Psoas muscle (tissue), 8 donors: ENCODE results near the gene C2. TPM values are rescaled to one million over a fixed set of nuclear protein-coding genes. Genes with fewer than 3 reads are reported as not detected.

Source experiments
- ATAC-seq, 4 donors: fragments of 200-7000 bp; cut with Tn5 transposase; one replicate each; pipeline ENCODE4 v1.9.1; 2020; ENCODE audit warnings: moderate library complexity in 3 of 4, mild to moderate bottlenecking in 2 of 4
- DNase-seq, 2 donors: peaks; one replicate each; pipeline ENCODE4 v3.0.0-alpha.2; 2020
- H3K27ac ChIP-seq: fragments of 200-600 bp; one replicate; pipeline ENCODE4 v1.8.0; 2022
- H3K27me3 ChIP-seq, 3 donors: fragments of 200-600 bp in 1 of 3; one replicate each; pipeline versions ENCODE4 v1.6.1 to v1.8.0; 2013 to 2022; ENCODE audit warnings: low read length in 2 of 3, mild to moderate bottlenecking in 2 of 3, moderate library complexity in 1 of 3; ENCODE audit not compliant: insufficient read depth in 3 of 3
- H3K36me3 ChIP-seq, 2 donors: fragments of 200-600 bp in 1 of 2; one replicate each; pipeline versions ENCODE4 v1.6.1 to v1.8.0; 2013 to 2022; ENCODE audit warnings: low read depth in 1 of 2, mild to moderate bottlenecking in 1 of 2, moderate library complexity in 1 of 2; ENCODE audit not compliant: insufficient read depth in 1 of 2
- H3K4me1 ChIP-seq: fragments of 200-600 bp; one replicate; pipeline ENCODE4 v1.8.0; 2022
- H3K4me3 ChIP-seq: fragments of 200-600 bp; one replicate; pipeline ENCODE4 v1.8.0; 2022; ENCODE audit warnings: mild to moderate bottlenecking
- H3K9me3 ChIP-seq: fragments of 200-600 bp; one replicate; pipeline ENCODE4 v1.8.0; 2022
- WGBS, 3 donors: extraction: QIAGEN DNeasy Blood & Tissue Kit; methylation state at CpG; one replicate each; pipeline versions ENCODE4 v1.1.6 to v1.1.7; 2013; 5-methylcytosine and 5-hydroxymethylcytosine counted together
- intact Hi-C, 2 donors: fragments of 100-400 bp; cut with DNase I; formaldehyde crosslinking; loops; one replicate each; pipeline versions ENCODE4 v1.11.0 to v1.14.2; 2022
- long read RNA-seq, 2 donors: library from polyadenylated mRNA; unstranded; transcript quantifications; one replicate each; pipeline ENCODE4 v2.0.0, GENCODE V29; 2021
- polyA plus RNA-seq, 3 donors: library from polyadenylated mRNA; stranded (reverse); fragments of 200-250 nt; gene quantifications; one replicate each; pipeline ENCODE4 v1.2.3, GENCODE V29; 2013
- total RNA-seq, 4 donors: library from RNA; stranded (reverse); fragmentation: NEBNext Ultra II Directional in 2 of 4; extraction: Animal tissue kit (Norgen Biotek cat#: 25700) in 2 of 4; gene quantifications; one replicate each; pipeline versions ENCODE4 v1.2.1 to v1.2.4, GENCODE V29; 2021 to 2023
- TF ChIP-seq, protein P1 (sequence below): fragments of 200-600 bp; IDR thresholded peaks from one replicate; pipeline ENCODE4 v1.8.0; 2022; ENCODE audit warnings: antibody characterized with exemption
- donor health status: healthy with polysubstance abuse.
- donor health status: DM: no; HTN: no; CAD: no; lungs with moderate emphysema.
- donor health status: Bipolar disorder and iron deficiency.
- donor health status: healthy.
- donor health status: DM: yes; HTN: yes; CAD: no.
- donor health status: DM: no; HTN: no; CAD: no.
- donor health status: DM: no; HTN: no; CAD: no.
- donor health status: DM: yes; HTN: yes; CAD: no.

C2 gene
- total RNA-seq = 1 to 10 TPM; 1.5 to 5.5 (median 3.5) TPM
- 1 to 10 TPM in 1 of 3 donors, under 1 TPM in 2; 0.77 to 1.2 (median 0.99) TPM for polyA plus RNA-seq
- long read RNA-seq, donor 1, partial matches to known transcripts = 0 of 2 reads
- long read RNA-seq, donor 1, other reads (novel, unspliced or antisense) = 1 of 2 reads
- long read RNA-seq, donor 2, partial matches to known transcripts = 2 of 8 reads
- long read RNA-seq, donor 2, other reads (novel, unspliced or antisense) = 1 of 8 reads

DNA sequence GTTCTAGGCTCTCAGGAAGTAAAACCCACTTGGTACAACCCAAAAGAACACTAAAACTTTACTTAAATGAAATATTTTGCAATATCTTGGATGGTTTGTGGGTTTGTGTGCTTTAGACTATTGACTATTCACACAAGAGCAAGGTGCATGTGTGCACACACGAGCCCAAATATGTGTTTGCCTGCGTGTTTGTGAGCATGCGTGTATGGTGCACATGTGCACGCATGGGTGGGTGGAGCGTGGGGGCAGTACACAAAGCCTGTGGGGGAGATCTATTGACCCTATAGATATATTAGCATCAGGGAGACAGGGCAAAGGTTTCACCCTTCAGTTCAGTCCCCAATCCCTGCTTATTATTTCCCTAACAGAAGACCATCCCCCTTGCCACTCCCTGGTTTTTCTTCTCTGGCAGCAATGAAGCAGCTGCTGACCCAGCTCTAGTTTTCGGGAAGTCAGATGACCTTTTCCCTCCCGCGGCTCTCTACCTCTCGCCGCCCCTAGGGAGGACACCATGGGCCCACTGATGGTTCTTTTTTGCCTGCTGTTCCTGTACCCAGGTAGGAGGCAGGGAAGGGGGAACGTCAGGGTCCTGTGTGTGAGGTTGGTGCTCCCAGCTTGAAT is at the start of gene C2:
C2 (plus strand) TSS at position 476 of the 621 bp plus-strand sequence; CDS start at position 512, 36 bp downstream.
- ATAC-seq = no peak
- peak within 1 kb of the TSS; percentile 28 for H3K4me3 ChIP-seq

DNA sequence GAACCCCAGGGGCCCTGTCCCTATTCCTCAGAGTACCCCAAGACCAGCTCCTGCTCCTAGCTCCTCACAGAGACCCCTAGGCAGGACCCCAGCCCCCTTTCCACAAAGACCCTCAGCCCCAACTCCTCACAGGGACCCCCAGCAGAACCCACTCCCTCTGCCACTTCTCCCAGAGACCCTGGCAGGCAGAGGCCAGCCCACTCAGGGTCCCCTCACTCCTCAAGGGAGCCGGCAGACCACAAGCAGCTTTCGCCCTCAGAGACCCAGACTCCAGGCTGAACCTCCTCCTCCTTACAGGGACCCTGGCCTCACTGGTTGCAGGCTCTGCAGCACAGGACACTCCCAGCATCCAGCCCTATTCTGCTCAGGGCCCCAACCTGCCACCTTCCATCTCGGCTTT is 49.3 kb upstream of the C2 start:
- H3K9me3 ChIP-seq = no peaks in the 10 kb centered on the region
- TF ChIP-seq, protein P1, sequence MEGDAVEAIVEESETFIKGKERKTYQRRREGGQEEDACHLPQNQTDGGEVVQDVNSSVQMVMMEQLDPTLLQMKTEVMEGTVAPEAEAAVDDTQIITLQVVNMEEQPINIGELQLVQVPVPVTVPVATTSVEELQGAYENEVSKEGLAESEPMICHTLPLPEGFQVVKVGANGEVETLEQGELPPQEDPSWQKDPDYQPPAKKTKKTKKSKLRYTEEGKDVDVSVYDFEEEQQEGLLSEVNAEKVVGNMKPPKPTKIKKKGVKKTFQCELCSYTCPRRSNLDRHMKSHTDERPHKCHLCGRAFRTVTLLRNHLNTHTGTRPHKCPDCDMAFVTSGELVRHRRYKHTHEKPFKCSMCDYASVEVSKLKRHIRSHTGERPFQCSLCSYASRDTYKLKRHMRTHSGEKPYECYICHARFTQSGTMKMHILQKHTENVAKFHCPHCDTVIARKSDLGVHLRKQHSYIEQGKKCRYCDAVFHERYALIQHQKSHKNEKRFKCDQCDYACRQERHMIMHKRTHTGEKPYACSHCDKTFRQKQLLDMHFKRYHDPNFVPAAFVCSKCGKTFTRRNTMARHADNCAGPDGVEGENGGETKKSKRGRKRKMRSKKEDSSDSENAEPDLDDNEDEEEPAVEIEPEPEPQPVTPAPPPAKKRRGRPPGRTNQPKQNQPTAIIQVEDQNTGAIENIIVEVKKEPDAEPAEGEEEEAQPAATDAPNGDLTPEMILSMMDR = no peak
- no peak for DNase-seq
- H3K4me3 ChIP-seq = no peak overlapping the region
- H3K36me3 ChIP-seq = peaks cover 2 to 37% of the 10 kb centered on the region in 2 donors
- intact Hi-C loops = no loop called here
- WGBS, 3 donors = 71 to 80% (median 78%) methylated on average over 3 of the region's 3 CpGs
- no peaks in the 10 kb centered on the region for H3K4me1 ChIP-seq
- no peak overlapping the region for H3K27ac ChIP-seq
- peak in 1 of 4 donors; percentile 33 for ATAC-seq
- H3K27me3 ChIP-seq = no peaks in the 10 kb centered on the region

More for the DNA sequence above, at the start of gene C2:
- intact Hi-C loops = no loop called here
- 51 to 56% (median 53%) methylated on average over 11 of the region's 11 CpGs for WGBS, 3 donors
- no peaks in the 10 kb centered on the region for H3K9me3 ChIP-seq
- no peak for DNase-seq
- no peaks in the 10 kb centered on the region for H3K4me1 ChIP-seq
- H3K27ac ChIP-seq = no peak within 1 kb of the TSS
- peaks cover 0 to 2% (median 0%) of the 10 kb centered on the region in 3 donors for H3K27me3 ChIP-seq
- no peaks in the 10 kb centered on the region for H3K36me3 ChIP-seq
- TF ChIP-seq, protein P1 = no peak

DNA sequence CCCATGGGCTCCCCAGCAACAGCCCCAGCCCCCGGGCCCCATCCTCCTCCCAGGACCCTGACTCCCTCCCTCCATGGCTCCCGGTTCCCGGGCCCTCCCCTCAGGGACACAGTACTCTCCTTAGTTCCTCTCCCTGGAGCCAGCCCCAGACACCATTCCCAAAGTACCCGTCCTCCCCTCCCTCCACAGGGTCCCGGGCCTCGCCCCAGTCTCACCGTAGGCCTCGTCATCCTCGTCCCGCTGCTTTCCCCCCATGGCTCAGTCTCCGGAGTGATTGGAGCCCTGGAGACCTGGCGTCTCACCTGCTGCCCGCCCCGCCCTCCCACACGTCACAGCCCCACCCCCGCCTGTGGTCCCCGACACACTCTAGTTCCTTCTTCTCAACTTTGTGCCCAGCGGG is 48.8 kb upstream of the C2 start, which contains the start of gene SLC44A4:
SLC44A4 (minus strand) TSS at position 272 of the 400 bp plus-strand sequence; CDS start at position 255, 17 bp downstream.
- no peaks in the 10 kb centered on the region for H3K27me3 ChIP-seq
- intact Hi-C loops = no loop called here
- DNase-seq (no peak), ATAC-seq (peak in 1 of 4 donors; percentile 16)
- no peaks in the 10 kb centered on the region for H3K4me1 ChIP-seq
- H3K9me3 ChIP-seq = no peaks in the 10 kb centered on the region
- H3K36me3 ChIP-seq = peaks cover 2 to 42% of the 10 kb centered on the region in 2 donors
- no peak within 1 kb of the TSS for H3K27ac ChIP-seq
- 53 to 59% (median 55%) methylated on average over 18 of the region's 18 CpGs for WGBS, 3 donors
- TF ChIP-seq, protein P1 = no peak
- no peak within 1 kb of the TSS for H3K4me3 ChIP-seq

DNA sequence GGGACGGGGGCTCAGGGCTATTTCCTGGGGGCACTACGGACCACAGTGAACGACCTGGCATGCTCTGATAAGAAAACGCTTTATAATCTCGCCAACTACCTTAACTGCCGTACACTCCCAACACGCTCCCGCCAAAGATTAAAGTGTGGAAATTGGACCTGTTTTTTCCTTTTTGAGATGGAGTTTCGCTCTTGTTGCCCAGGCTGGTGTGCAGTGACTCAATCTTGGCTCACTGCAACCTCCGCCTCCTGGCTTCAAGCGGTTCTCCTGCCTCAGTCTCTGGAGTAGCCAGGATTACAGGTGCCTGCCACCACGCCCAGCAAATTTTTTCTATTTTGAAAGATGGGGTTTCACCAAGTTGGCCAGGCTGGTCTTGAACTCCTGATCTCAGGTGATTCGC is 48.4 kb upstream of the C2 start:
- 80 to 82% (median 80%) methylated on average over 13 of the region's 13 CpGs for WGBS, 3 donors

More for the DNA sequence above, 48.4 kb upstream of the C2 start:
- H3K27me3 ChIP-seq = no peaks in the 10 kb centered on the region
- TF ChIP-seq, protein P1 = no peak
- no peak overlapping the region for H3K27ac ChIP-seq
- no peaks in the 10 kb centered on the region for H3K9me3 ChIP-seq
- no peak overlapping the region for H3K4me3 ChIP-seq
- H3K4me1 ChIP-seq = no peaks in the 10 kb centered on the region
- intact Hi-C loops = no loop called here
- H3K36me3 ChIP-seq = peaks cover 2 to 46% of the 10 kb centered on the region in 2 donors
- DNase-seq (no peak), ATAC-seq (no peak)
